Subcutaneous abdominal adipose tissue (tissue), 5 donors: ENCODE results near the gene MMP23B.
"Not testable (repeated sequence)": the region's sequence is repeated elsewhere in the genome, so short reads cannot be mapped to it uniquely, and the experiment has no call there.

Experiments
- H3K27ac ChIP-seq: one replicate; pipeline ENCODE4 v1.7.0; 2013; ENCODE audit warnings: low read depth, mild to moderate bottlenecking, inconsistent platforms, low read length, moderate library complexity
- H3K27me3 ChIP-seq, 5 donors: one replicate each; pipeline ENCODE4 v1.7.0; 2013; ENCODE audit warnings: low read length in 5 of 5, inconsistent platforms in 1 of 5; ENCODE audit not compliant: control insufficient read depth in 5 of 5, insufficient read depth in 4 of 5
- H3K36me3 ChIP-seq, 5 donors: one replicate each; pipeline ENCODE4 v1.7.0; 2013; ENCODE audit warnings: low read length in 5 of 5; ENCODE audit not compliant: control insufficient read depth in 5 of 5, insufficient read depth in 5 of 5
- H3K4me1 ChIP-seq, 5 donors: one replicate each; pipeline ENCODE4 v1.7.0; 2013; ENCODE audit warnings: low read length in 5 of 5, mild to moderate bottlenecking in 3 of 5, moderate library complexity in 1 of 5; ENCODE audit not compliant: control insufficient read depth in 5 of 5, insufficient read depth in 5 of 5
- H3K4me3 ChIP-seq, 5 donors: one replicate each; pipeline ENCODE4 v1.7.0; 2013; ENCODE audit warnings: low read length in 5 of 5, low read depth in 1 of 5
- H3K9ac ChIP-seq, 5 donors: one replicate each; pipeline ENCODE4 v1.7.0; 2013; ENCODE audit warnings: low read length in 5 of 5, mild to moderate bottlenecking in 4 of 5, moderate library complexity in 3 of 5
- H3K9me3 ChIP-seq, 5 donors: one replicate each; pipeline ENCODE4 v1.7.0; 2013; ENCODE audit warnings: low read length in 5 of 5; ENCODE audit not compliant: control insufficient read depth in 5 of 5
- donor health status: healthy.
- donor health status: healthy.
- donor health status: healthy.
- donor health status: healthy.
- donor health status: healthy.

MMP23B gene

GRCh38 chr1:1630965-1631781 lies 800 bp upstream of the MMP23B start:
- Histone ChIP-seq H3K27me3 (peaks cover 0 to 15% (median 3%) of the 10 kb centered on the region in 5 donors), H3K9ac (no peak overlapping the region), H3K36me3 (peaks cover 0 to 20% (median 15%) of the 10 kb centered on the region in 5 donors), H3K27ac (no peak overlapping the region), H3K4me3 (peak overlapping the region in 1 of 5 donors; percentile 22), H3K9me3 (no peaks in the 10 kb centered on the region), H3K4me1 (peaks cover 0 to 11% (median 5%) of the 10 kb centered on the region in 5 donors)

GRCh38 chr1:1633409-1633808 lies 1.4 kb downstream of the MMP23B start:
- H3K27me3 ChIP-seq = peaks cover 0 to 11% (median 2%) of the 10 kb centered on the region in 5 donors

GRCh38 chr1:1634613-1635012 lies 2.6 kb downstream of the MMP23B start:
- H3K4me3 ChIP-seq, H3K27me3 ChIP-seq, H3K9ac ChIP-seq, H3K27ac ChIP-seq, H3K9me3 ChIP-seq: not testable (repeated sequence)
- peaks cover 0 to 11% (median 5%) of the 10 kb centered on the region in 5 donors for H3K4me1 ChIP-seq
- peaks cover 0 to 26% (median 18%) of the 10 kb centered on the region in 5 donors for H3K36me3 ChIP-seq

More at GRCh38 chr1:1633409-1633808, 1.4 kb downstream of the MMP23B start:
- H3K4me3 ChIP-seq, H3K9ac ChIP-seq, H3K27ac ChIP-seq, H3K9me3 ChIP-seq: not testable (repeated sequence)
- peaks cover 0 to 20% (median 16%) of the 10 kb centered on the region in 5 donors for H3K36me3 ChIP-seq
- peaks cover 0 to 11% (median 5%) of the 10 kb centered on the region in 5 donors for H3K4me1 ChIP-seq

- not testable (repeated sequence) for H3K27me3 ChIP-seq, H3K4me3 ChIP-seq, H3K9me3 ChIP-seq, H3K4me1 ChIP-seq, H3K9ac ChIP-seq, H3K27ac ChIP-seq
- peaks cover 0 to 33% (median 18%) of the 10 kb centered on the region in 5 donors for H3K36me3 ChIP-seq
These were observed 4.9 kb downstream of the MMP23B start for GRCh38 chr1:1636621-1637478.

GRCh38 chr1:1637479-1637875 lies 5.5 kb downstream of the MMP23B start:
- not testable (repeated sequence) for H3K9ac ChIP-seq, H3K9me3 ChIP-seq, H3K4me1 ChIP-seq, H3K27ac ChIP-seq, H3K27me3 ChIP-seq, H3K4me3 ChIP-seq
- peaks cover 0 to 33% (median 18%) of the 10 kb centered on the region in 5 donors for H3K36me3 ChIP-seq

GRCh38 chr1:1638528-1638927 lies 6.6 kb downstream of the MMP23B start:
- H3K4me1 ChIP-seq, H3K9me3 ChIP-seq, H3K27ac ChIP-seq, H3K27me3 ChIP-seq, H3K9ac ChIP-seq, H3K4me3 ChIP-seq: not testable (repeated sequence)
- H3K36me3 ChIP-seq = peaks cover 0 to 33% (median 18%) of the 10 kb centered on the region in 5 donors

GRCh38 chr1:1639368-1639767 lies 7.4 kb downstream of the MMP23B start:
- H3K4me1 ChIP-seq, H3K27ac ChIP-seq, H3K4me3 ChIP-seq, H3K9ac ChIP-seq, H3K27me3 ChIP-seq, H3K9me3 ChIP-seq: not testable (repeated sequence)
- H3K36me3 ChIP-seq = peaks cover 0 to 33% (median 18%) of the 10 kb centered on the region in 5 donors

- H3K4me3 ChIP-seq, H3K9ac ChIP-seq, H3K27me3 ChIP-seq, H3K4me1 ChIP-seq, H3K9me3 ChIP-seq, H3K27ac ChIP-seq: not testable (repeated sequence)
- H3K36me3 ChIP-seq = peaks cover 0 to 33% (median 18%) of the 10 kb centered on the region in 5 donors
These were observed 8.1 kb downstream of the MMP23B start for GRCh38 chr1:1640081-1640480.

- not testable (repeated sequence) for H3K27me3 ChIP-seq, H3K27ac ChIP-seq, H3K4me1 ChIP-seq, H3K9ac ChIP-seq, H3K9me3 ChIP-seq, H3K4me3 ChIP-seq
- peaks cover 0 to 36% (median 18%) of the 10 kb centered on the region in 5 donors for H3K36me3 ChIP-seq
These were observed 8.9 kb downstream of the MMP23B start for GRCh38 chr1:1640711-1641461.
